Renal cortical epithelial cell (primary cell): ENCODE measurements around the gene TWIST2. TPM values are rescaled to one million over a fixed set of nuclear protein-coding genes. Genes with fewer than 3 reads are reported as not detected.

ENCODE experiments used
- DNase-seq: peaks from one replicate; pipeline ENCODE4 v3.0.0-alpha.2; 2011; ENCODE audit warnings: low read depth
- total RNA-seq: library from RNA; depleted of rRNA; stranded (reverse); fragments of >200 nt; gene quantifications from 2 replicates; pipeline ENCODE4 v1.2.3, GENCODE V29; 2014

Gene TWIST2
- total RNA-seq, 1 donor from 2014 or later = 0.20 TPM

GRCh38 chr2:238838786-238839327 is 9.0 kb upstream of the TWIST2 start:
- no peak for DNase-seq

DNA sequence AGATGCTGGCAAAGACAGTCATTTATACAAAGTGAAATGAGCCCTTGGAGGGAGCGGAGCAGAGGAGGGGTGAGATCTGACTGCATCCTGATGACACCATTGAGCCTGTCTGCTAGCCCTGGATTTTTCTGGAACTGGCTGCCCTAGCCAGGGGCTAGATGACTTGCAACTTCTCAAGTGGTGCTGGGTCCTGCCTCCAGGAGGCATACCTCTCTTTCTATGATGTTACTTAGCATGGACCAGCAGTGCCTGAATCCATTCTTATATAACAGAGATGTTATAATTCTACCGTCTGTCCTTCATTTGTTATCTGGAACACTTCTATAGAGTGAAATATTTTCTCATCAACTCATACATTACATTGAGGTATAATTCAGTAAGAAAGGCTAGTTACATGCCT is 8.5 kb upstream of the TWIST2 start:
- DNase-seq = no peak

- no peak for DNase-seq
Observed at GRCh38 chr2:238841542-238842164, 6.2 kb upstream of the TWIST2 start.

DNA sequence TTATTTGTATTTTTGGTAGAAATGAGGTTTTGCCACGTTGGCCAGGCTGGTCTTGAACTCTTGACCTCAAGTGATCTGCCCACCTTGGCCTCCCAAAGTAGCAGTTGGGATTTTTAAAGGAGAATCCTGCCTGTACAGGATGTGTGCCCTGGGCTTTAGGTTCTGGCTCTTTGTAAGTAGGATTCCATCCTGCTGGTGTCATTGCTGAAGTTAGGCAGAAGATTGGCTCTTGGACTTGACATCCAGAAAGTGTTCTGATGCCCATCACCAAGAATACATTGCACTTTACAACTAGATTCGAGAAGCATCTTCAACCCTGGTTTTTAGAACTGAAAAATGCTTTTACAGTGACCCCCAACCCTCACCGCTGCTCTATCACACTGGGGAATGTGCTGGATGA is 4.4 kb upstream of the TWIST2 start:
- no peak for DNase-seq

- no peak for DNase-seq
Observed at GRCh38 chr2:238845583-238846377, 2.1 kb upstream of the TWIST2 start.

- no peak for DNase-seq
Observed at GRCh38 chr2:238846378-238846627, 1.6 kb upstream of the TWIST2 start.

- no peak for DNase-seq
Observed at GRCh38 chr2:238846628-238847418, 1.1 kb upstream of the TWIST2 start.

DNA sequence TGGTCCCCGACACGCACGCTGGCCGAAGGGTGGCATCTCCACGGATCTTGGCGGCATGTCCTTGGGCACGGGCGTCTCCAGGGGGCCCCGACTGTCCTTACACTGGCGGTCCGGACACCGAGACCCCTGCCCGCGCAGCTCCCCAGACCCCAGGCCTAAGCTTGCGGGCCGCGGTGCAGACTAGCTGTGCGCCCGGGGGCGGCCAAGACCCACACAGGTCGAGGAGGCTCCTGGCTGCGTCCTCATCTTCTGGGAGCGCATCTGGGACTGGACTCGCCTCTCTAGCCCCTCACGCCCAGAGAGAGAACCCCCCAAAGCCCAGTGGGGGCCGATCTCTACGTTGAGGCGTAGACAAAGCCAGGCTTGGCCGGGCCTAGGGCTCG is 475 bp upstream of the TWIST2 start:
- DNase-seq = no peak

DNA sequence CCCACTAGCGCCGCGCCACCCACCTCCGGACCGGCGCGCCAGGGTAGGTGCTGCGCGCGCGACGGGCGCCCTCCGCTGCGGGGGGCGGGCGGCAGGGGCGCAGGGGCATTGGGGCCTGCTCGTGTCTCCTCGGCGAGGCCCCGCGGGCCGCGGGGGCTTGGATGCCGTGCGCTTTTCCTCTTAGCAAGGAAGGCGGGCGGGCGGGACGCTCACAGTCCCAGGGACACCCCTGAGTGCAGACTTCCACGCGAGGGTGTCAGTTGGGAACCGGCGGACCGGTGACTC is 748 bp downstream of the TWIST2 start:
- DNase-seq = no peak

- DNase-seq = no peak
Observed at GRCh38 chr2:238848976-238849853, 1.3 kb downstream of the TWIST2 start.

- no peak for DNase-seq
Observed at GRCh38 chr2:238850091-238850490, 2.2 kb downstream of the TWIST2 start.

- DNase-seq = no peak
Observed at GRCh38 chr2:238851026-238851425, 3.1 kb downstream of the TWIST2 start.

DNA sequence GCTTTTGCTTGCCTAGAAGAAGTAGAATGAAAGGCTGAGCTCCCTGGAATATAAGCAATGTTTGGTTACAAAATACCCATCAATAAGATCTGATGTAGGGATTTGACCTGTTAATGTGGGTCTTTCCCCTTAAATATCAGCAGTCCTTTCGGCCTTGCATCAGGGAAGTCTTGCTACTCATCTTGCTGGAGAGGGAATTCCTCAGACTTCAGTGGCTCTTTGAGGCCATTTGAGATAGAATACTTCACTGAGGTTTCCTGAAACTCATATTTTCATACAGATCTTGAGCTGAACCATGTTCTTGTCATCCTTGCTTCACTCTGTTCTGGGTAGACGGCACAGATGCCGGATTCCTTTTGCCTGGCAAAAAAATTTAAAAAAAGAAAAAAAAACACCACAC is 3.9 kb downstream of the TWIST2 start:
- no peak for DNase-seq

DNA sequence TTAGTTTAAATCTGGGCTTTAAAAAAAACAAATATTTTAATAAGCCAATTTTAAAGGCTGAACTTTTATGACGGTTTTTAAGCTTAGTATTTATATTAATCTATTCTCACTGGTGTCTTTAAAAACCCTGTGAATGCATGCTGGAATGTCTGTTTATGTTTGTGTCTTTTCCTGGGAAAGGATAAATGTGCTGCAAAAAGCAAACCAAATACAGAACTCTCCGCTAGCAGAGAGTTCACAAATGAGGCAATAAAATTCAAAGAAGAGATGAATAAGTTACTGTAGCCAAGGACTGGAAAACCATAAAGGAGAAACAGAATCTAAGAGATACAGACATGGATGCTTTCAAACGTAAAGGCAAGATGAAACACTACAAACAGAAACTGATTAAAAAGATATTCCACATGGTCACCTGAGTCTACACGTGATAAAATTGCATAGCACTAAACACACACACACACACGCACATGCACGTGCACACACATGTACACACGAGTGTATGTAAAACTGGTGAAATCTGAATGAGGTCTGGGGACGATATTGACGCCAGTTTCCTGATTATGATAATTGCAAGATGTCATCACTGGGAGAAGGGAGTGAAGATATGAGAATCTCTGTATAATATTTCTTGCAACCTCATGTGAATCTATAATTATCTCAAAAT is 4.5 kb downstream of the TWIST2 start:
- no peak for DNase-seq

DNA sequence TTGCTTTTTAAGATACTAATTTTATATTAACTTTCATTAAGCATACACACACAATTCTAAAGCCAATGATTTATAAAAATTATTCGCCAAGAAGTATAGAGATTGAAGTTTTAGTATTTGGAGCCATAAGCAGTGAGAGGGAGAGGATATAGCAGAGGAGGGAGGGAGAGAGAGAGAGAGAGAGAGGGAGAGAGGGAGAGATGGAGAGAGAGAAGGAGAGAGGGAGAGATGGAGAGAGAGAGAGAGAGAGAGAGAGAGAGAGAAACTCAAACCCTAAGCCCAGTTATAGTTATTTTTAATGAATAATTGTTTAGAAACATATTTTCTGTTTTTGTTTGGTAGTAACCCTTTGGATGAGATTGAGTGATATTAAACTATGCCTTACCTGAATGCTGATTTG is 5.3 kb downstream of the TWIST2 start:
- DNase-seq = no peak

DNA sequence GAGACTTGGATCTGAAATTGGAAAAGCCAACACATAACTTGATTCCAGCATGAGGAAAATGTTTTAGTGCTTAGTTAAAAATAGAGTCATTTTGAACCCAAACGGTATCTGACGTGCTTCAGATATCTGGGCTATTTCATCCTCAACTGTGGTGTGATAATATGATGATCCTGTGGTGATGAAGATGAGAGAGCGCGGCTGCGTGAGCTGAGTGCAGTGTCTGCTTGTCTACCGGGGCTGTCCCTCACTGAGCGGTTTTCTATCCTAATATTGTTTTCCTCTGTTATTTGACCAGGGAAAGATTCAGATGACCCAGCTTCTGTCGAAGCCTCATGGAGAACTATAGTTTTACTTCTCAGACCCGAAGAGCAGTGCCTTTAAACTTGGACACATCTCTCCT is 5.8 kb downstream of the TWIST2 start:
- no peak for DNase-seq

GRCh38 chr2:238854246-238854645 is 6.4 kb downstream of the TWIST2 start:
- DNase-seq = no peak

- DNase-seq = no peak
Observed at GRCh38 chr2:238854699-238855229, 6.9 kb downstream of the TWIST2 start.

DNA sequence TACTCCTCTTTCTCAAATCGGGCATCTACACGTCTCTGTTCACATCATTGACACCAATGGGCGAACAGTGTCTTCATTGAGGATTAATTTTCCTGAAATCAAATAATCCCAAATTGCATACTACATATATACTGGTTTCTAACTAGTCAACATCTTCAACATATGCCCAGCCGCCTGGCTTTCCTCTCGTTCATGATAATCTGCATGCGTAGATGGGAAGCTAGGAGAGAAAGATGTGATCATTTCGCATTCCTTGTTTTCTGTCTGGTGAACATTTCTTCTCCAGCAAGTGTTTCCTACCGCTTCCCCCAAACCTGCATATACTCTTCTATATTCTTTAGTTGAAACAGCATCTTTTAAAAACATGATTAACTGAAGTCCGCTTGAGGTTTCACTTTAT is 7.4 kb downstream of the TWIST2 start:
- no peak for DNase-seq

GRCh38 chr2:238855891-238856580 is 8.2 kb downstream of the TWIST2 start:
- DNase-seq = no peak
